Astrocyte of the cerebellum (primary cell): ENCODE measurements around the gene COL19A1.

Experiments
- DNase-seq: peaks from one replicate; pipeline ENCODE4 v3.0.0-alpha.2; 2011; ENCODE audit warnings: low read depth
- H3K4me3 ChIP-seq: 2 replicates; pipeline ENCODE4 v1.5.1; 2011; ENCODE audit warnings: mild to moderate bottlenecking, low read depth, low read length, moderate library complexity
- CTCF ChIP-seq: IDR thresholded peaks from 2 replicates; pipeline ENCODE4 v1.5.1; 2012; ENCODE audit warnings: low read length, low read depth, moderate library complexity, mild to moderate bottlenecking; ENCODE audit errors: missing control alignments
- in situ Hi-C: cut with HindIII; loops from 2 replicates; pipeline ENCODE4 v1.10.0; 2017; ENCODE audit warnings: low sequenced_read_pairs

COL19A1 gene

GRCh38 chr6:70033781-70034180 lies 167.4 kb downstream of the COL19A1 start:
- no peak for TF ChIP-seq CTCF

GRCh38 chr6:70037445-70037844 lies 171.1 kb downstream of the COL19A1 start:
- H3K4me3 ChIP-seq = no peak overlapping the region
- TF ChIP-seq CTCF = no peak
- in situ Hi-C loops = no loop called here
- DNase-seq = no peak

More at GRCh38 chr6:70033781-70034180, 167.4 kb downstream of the COL19A1 start:
- no peak overlapping the region for H3K4me3 ChIP-seq
- in situ Hi-C loops = no loop called here
- no peak for DNase-seq

GRCh38 chr6:70040766-70041165 lies 174.4 kb downstream of the COL19A1 start:
- no peak overlapping the region for H3K4me3 ChIP-seq
- no peak for DNase-seq
- in situ Hi-C loops = no loop called here
- TF ChIP-seq CTCF = no peak

GRCh38 chr6:70041411-70041810 lies 175.1 kb downstream of the COL19A1 start:
- no peak for DNase-seq
- H3K4me3 ChIP-seq = no peak overlapping the region
- no peak for TF ChIP-seq CTCF
- in situ Hi-C loops = no loop called here

GRCh38 chr6:70045413-70045812 lies 179.1 kb downstream of the COL19A1 start:
- DNase-seq = no peak
- no peak overlapping the region for H3K4me3 ChIP-seq
- in situ Hi-C loops = no loop called here
- no peak for TF ChIP-seq CTCF

- in situ Hi-C loops = no loop called here
- no peak for DNase-seq
- TF ChIP-seq CTCF = no peak
- no peak overlapping the region for H3K4me3 ChIP-seq
These were observed 185.1 kb downstream of the COL19A1 start for GRCh38 chr6:70051197-70052124.
